Heart left ventricle (tissue), 16 donors: Measurements from ENCODE around the gene ETV3. TPM values are rescaled to one million over a fixed set of nuclear protein-coding genes. Genes with fewer than 3 reads are reported as not detected.

Experiments
- ATAC-seq, 4 donors: fragments of 200-7000 bp; cut with Tn5 transposase; one replicate each; pipeline ENCODE4 v1.9.1; 2020 to 2022; ENCODE audit warnings: moderate library complexity in 4 of 4, mild to moderate bottlenecking in 3 of 4, moderate number of reproducible peaks in 1 of 4
- DNase-seq, 5 donors: peaks; one replicate each; pipeline ENCODE4 v3.0.0-alpha.2; 2020
- H3K27ac ChIP-seq, 12 donors: fragments of 200-600 bp; sonication (generic) in 4 of 12; one replicate each; pipeline versions ENCODE4 v1.5.0 to v1.8.0; 2016 to 2022; ENCODE audit warnings: mild to moderate bottlenecking in 2 of 12
- H3K27me3 ChIP-seq, 9 donors: fragments of 200-600 bp; sonication (generic) in 2 of 9; one replicate each; pipeline versions ENCODE4 v1.5.1 to v1.8.0; 2016 to 2022; ENCODE audit warnings: mild to moderate bottlenecking in 3 of 9
- H3K36me3 ChIP-seq, 9 donors: fragments of 200-600 bp; sonication (generic) in 2 of 9; one replicate each; pipeline versions ENCODE4 v1.5.0 to v1.8.0; 2018 to 2022; ENCODE audit warnings: mild to moderate bottlenecking in 2 of 9
- H3K4me1 ChIP-seq, 12 donors: fragments of 200-600 bp; sonication (generic) in 4 of 12; one replicate each; pipeline versions ENCODE4 v1.5.0 to v1.8.0; 2016 to 2022; ENCODE audit warnings: mild to moderate bottlenecking in 3 of 12
- H3K4me3 ChIP-seq, 12 donors: fragments of 200-600 bp; sonication (generic) in 4 of 12; one replicate each; pipeline versions ENCODE4 v1.5.0 to v1.8.0; 2017 to 2022; ENCODE audit warnings: mild to moderate bottlenecking in 9 of 12, moderate library complexity in 4 of 12
- H3K9me3 ChIP-seq, 12 donors: fragments of 200-600 bp; sonication (generic) in 4 of 12; one replicate each; pipeline versions ENCODE4 v1.5.0 to v1.8.0; 2016 to 2022; ENCODE audit warnings: mild to moderate bottlenecking in 1 of 12
- POLR2A ChIP-seq, 2 donors: fragments of 450-650 bp; IDR thresholded peaks; one replicate each; pipeline ENCODE4 v1.6.1; 2017; ENCODE audit warnings: antibody characterized with exemption in 2 of 2, mild to moderate bottlenecking in 2 of 2, moderate library complexity in 2 of 2
- WGBS, 4 donors: extraction: QIAGEN DNeasy Blood & Tissue Kit in 2 of 4; methylation state at CpG; one replicate each; pipeline versions ENCODE4 v1.1.5 to v1.1.7; 2013 to 2018; 5-methylcytosine and 5-hydroxymethylcytosine counted together
- intact Hi-C, 10 donors: fragments of 100-400 bp; cut with DNase I; formaldehyde crosslinking; loops; one replicate each; pipeline versions ENCODE4 v1.11.1 to v1.14.2; 2022
- polyA plus RNA-seq, 2 donors: library from polyadenylated mRNA; stranded (reverse); fragments of 200-250 nt; gene quantifications; one replicate each; pipeline ENCODE4 v1.2.3, GENCODE V29; 2013
- total RNA-seq, 9 donors: library from RNA; depleted of rRNA in 2 of 9; stranded (reverse); fragments of >200 nt in 2 of 9; fragmentation: NEBNext Ultra II Directional in 3 of 9; extraction: Animal tissue kit (Norgen Biotek cat#: 25700) in 3 of 9; gene quantifications; one replicate each; pipeline versions ENCODE4 v1.1.0 to v1.2.4, GENCODE V29; 2016 to 2023
- TF ChIP-seq, protein P1 (sequence below), 12 donors: fragments of 200-600 bp; sonication (generic) in 4 of 12; IDR thresholded peaks; one replicate each; pipeline versions ENCODE4 v1.5.0 to v1.8.0; 2018 to 2022; ENCODE audit warnings: antibody characterized with exemption in 12 of 12, mild to moderate bottlenecking in 5 of 12
- donor health status: ischemic (EF 13 %, LVEDD 7.1; RV severe dilation, severe dysfunction).
- donor health status: healthy with polysubstance abuse.
- donor health status: DM: no; HTN: yes; CAD: no.
- donor health status: DM: no; HTN: no; CAD: no.
- donor health status: ischemic (EF 25% LVEDD 6.9; RV normal size, moderate dysfunction).
- donor health status: ischemic (EF 25% LVEDD 5.7; RV mildly dilated, moderate dysfunction).
- donor health status: healthy.
- donor health status: DM: yes; HTN: yes; CAD: no.
- donor health status: ischemic (EF 35%, LVEDD 5.7; RV mildly dilated, moderate dysfunction).
- donor health status: nonischemic (EF 11% LVEDD 7.7; RV severe dilation, severe dysfunction).
- donor health status: DM: yes; HTN: yes; CAD: no.
- donor health status: PGD.
- donor health status: ischemic (EF 29% LVEDD 5.4; RV normal size, mild dysfunction).
- donor health status: nonischemic (EF 23%, LVEDD 6.1; RV moderate dilation, normal function).

The ETV3 gene
- total and polyA plus RNA-seq, 11 donors: 4.5 to 24.3 (median 15.9) TPM

DNA sequence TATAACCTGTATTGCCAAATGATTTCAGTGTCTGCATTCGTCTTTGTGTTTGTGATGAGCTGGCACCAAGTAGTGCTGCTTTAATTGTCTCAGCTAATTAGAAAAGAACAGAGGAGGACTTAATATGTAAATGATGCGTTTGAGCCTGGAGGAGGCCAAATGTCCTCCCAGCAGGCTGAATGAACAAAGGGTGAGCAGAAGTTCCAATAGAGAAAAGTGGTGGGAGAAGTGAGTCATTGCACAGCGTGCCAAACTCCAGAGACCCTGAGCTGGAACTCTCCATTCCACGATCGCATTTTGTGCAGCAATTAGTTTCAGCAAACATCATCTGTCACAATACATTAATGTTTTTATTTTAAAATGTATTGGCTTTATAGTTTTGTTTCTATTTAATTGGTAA, 56.5 kb downstream of the ETV3 start:
- 73 to 78% (median 76%) methylated on average over 5 of the region's 5 CpGs for WGBS, 4 donors
- DNase-seq: no peak
- intact Hi-C loops: no loop called here
- Histone ChIP-seq H3K9me3 (no peaks in the 10 kb centered on the region), H3K4me1 (no peaks in the 10 kb centered on the region), H3K27me3 (peaks cover 0 to 2% (median 0%) of the 10 kb centered on the region in 9 donors), H3K36me3 (no peaks in the 10 kb centered on the region), H3K4me3 (no peak overlapping the region), H3K27ac (no peak overlapping the region)
- no peak for TF ChIP-seq POLR2A (IDR thresholded peaks at IDR 0.05)
- TF ChIP-seq, protein P1, sequence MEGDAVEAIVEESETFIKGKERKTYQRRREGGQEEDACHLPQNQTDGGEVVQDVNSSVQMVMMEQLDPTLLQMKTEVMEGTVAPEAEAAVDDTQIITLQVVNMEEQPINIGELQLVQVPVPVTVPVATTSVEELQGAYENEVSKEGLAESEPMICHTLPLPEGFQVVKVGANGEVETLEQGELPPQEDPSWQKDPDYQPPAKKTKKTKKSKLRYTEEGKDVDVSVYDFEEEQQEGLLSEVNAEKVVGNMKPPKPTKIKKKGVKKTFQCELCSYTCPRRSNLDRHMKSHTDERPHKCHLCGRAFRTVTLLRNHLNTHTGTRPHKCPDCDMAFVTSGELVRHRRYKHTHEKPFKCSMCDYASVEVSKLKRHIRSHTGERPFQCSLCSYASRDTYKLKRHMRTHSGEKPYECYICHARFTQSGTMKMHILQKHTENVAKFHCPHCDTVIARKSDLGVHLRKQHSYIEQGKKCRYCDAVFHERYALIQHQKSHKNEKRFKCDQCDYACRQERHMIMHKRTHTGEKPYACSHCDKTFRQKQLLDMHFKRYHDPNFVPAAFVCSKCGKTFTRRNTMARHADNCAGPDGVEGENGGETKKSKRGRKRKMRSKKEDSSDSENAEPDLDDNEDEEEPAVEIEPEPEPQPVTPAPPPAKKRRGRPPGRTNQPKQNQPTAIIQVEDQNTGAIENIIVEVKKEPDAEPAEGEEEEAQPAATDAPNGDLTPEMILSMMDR (IDR thresholded peaks at IDR 0.05): no peak
- no peak for ATAC-seq

DNA sequence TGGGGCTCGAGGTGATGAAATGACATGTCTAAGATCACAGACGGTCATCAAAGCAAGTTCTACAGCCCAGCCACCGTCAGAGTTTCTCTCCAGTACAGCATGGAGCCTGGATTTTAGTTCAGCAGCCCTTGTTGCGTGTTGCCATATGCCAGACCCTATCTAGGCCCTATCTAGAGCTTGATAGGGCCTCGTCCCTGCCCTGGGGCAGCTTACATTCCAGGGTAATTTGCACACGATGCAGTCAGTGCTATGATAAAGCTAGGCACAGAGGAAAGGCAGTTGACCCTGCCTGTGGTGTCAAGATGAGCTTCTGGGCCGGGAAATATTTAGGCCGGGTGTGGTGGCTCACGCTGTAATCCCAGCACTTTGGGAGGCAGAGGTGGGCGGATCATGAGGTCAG, 57.5 kb downstream of the ETV3 start:
- Histone ChIP-seq H3K4me3 (no peak overlapping the region), H3K27ac (no peak overlapping the region), H3K9me3 (no peaks in the 10 kb centered on the region), H3K36me3 (no peaks in the 10 kb centered on the region), H3K27me3 (peaks cover 0 to 9% (median 0%) of the 10 kb centered on the region in 9 donors), H3K4me1 (no peaks in the 10 kb centered on the region)
- whole genome bisulfite sequencing, 4 donors: 66 to 83% (median 81%) methylated on average over 10 of the region's 10 CpGs
- ATAC-seq (no peak), DNase-seq (no peak)
- TF ChIP-seq POLR2A (IDR thresholded peaks at IDR 0.05): no peak
- TF ChIP-seq, protein P1 (IDR thresholded peaks at IDR 0.05): no peak
- intact Hi-C loops: no loop called here

- no peaks in the 10 kb centered on the region for H3K9me3 ChIP-seq
- WGBS, 4 donors: 92 to 98% (median 94%) methylated on average over 1 of the region's 1 CpG
- no peak for DNase-seq
- H3K4me3 ChIP-seq: no peak overlapping the region
- ATAC-seq: no peak
- intact Hi-C loops: loop anchor here in 6 of 10 donors (10.0 kb wide), 4 partner anchors 73 to 123 kb away; no protein-coding TSS in a partner anchor
- peaks cover 0 to 9% (median 0%) of the 10 kb centered on the region in 9 donors for H3K27me3 ChIP-seq
- TF ChIP-seq, protein P1 (IDR thresholded peaks at IDR 0.05): no peak
- no peak for TF ChIP-seq POLR2A (IDR thresholded peaks at IDR 0.05)
- no peaks in the 10 kb centered on the region for H3K36me3 ChIP-seq
- H3K27ac ChIP-seq: no peak overlapping the region
- peaks cover 0 to 8% (median 3%) of the 10 kb centered on the region in 12 donors for H3K4me1 ChIP-seq
Observed at GRCh38 chr1:157077394-157077793, 60.8 kb downstream of the ETV3 start.

DNA sequence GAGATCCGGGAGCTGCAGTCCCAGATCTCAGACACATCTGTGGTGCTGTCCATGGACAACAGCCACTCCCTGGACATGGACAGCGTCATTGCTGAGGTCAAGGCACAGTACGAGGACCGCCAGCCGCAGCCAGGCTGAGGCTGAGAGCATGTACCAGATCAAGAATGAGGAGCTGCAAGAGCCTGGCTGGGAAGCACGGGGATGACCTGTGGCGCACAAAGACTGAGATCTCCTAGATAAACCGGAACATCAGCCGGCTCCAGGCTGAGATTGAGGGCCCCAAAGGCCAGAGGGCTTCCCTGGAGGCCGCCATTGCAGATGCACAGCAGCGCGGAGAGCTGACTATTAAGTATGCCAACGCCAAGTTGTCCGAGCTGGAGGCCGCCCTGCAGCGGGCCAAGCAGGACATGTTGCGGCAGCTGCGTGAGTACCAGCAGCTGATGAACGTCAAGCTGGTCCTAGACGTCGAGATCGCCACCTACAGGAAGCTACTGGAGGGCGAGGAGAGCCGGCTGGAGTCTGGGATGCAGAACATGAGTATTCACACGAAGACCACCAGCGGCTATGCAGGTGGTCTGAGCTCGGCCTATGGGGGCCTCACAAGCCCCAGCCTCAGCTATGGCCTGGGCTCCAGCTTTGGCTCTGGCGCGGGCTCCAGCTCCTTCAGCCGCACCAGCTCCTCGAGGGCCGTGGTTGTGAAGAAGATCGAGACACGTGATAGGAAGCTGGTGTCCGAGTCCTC, 64.1 kb downstream of the ETV3 start:
- ATAC-seq (peak in 2 of 4 donors; percentile 56 to 71), DNase-seq (peak; percentile 60 to 80 (median 74))
- peaks cover 0 to 9% (median 0%) of the 10 kb centered on the region in 9 donors for H3K27me3 ChIP-seq
- TF ChIP-seq POLR2A (IDR thresholded peaks at IDR 0.05): no peak
- TF ChIP-seq, protein P1 (IDR thresholded peaks at IDR 0.05): peak; percentile 58 to 81 (median 66)
- H3K4me3 ChIP-seq: peak overlapping the region in 8 of 12 donors; percentile 10 to 43 (median 28)
- H3K9me3 ChIP-seq: no peaks in the 10 kb centered on the region
- no peak overlapping the region for H3K27ac ChIP-seq
- H3K36me3 ChIP-seq: no peaks in the 10 kb centered on the region
- intact Hi-C loops: loop anchor here in 6 of 10 donors (10.0 kb wide), 4 partner anchors 69 to 119 kb away; no protein-coding TSS in a partner anchor
- WGBS, 4 donors: 18 to 26% (median 21%) methylated on average over 10 to 35 of the region's 35 CpGs
- peaks cover 0 to 8% (median 3%) of the 10 kb centered on the region in 12 donors for H3K4me1 ChIP-seq
